ENCODE results near the gene RASA4.
"Not testable (repeated sequence)": the region's sequence is repeated elsewhere in the genome, so short reads cannot be mapped to it uniquely, and the experiment has no call there.

GRCh38 chr7:102577315-102578240, 39.0 kb downstream of the RASA4 start:
- TF ChIP-seq, protein P1, sequence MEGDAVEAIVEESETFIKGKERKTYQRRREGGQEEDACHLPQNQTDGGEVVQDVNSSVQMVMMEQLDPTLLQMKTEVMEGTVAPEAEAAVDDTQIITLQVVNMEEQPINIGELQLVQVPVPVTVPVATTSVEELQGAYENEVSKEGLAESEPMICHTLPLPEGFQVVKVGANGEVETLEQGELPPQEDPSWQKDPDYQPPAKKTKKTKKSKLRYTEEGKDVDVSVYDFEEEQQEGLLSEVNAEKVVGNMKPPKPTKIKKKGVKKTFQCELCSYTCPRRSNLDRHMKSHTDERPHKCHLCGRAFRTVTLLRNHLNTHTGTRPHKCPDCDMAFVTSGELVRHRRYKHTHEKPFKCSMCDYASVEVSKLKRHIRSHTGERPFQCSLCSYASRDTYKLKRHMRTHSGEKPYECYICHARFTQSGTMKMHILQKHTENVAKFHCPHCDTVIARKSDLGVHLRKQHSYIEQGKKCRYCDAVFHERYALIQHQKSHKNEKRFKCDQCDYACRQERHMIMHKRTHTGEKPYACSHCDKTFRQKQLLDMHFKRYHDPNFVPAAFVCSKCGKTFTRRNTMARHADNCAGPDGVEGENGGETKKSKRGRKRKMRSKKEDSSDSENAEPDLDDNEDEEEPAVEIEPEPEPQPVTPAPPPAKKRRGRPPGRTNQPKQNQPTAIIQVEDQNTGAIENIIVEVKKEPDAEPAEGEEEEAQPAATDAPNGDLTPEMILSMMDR (optimal IDR thresholded peaks at IDR 0.05 in 1 of 3, IDR thresholded peaks at IDR 0.05 in 1 of 3, conservative IDR thresholded peaks at IDR 0.05 in 1 of 3; ENCODE audit: extremely low read depth in 1 of 3, insufficient read depth in 2 of 3, low read length in 3 of 3): not testable (repeated sequence)
- not testable (repeated sequence) for TF ChIP-seq EZH2 (IDR thresholded peaks at IDR 0.05; ENCODE audit: low read length)
